HEK293 (cell line): ENCODE data around the gene GTPBP4.

ENCODE experiments used
- AEBP2 ChIP-seq: fragments of 450-650 bp; formaldehyde crosslinking; IDR thresholded peaks from 2 replicates; pipeline ENCODE4 v1.5.1; 2016; ENCODE audit warnings: missing biosample characterization, missing genetic modification characterization, borderline replicate concordance
- GFI1B ChIP-seq: fragments of 450-650 bp; formaldehyde crosslinking; IDR thresholded peaks from 2 replicates; pipeline ENCODE4 v1.5.1; 2016; ENCODE audit warnings: missing biosample characterization, missing genetic modification characterization
- HOXA7 ChIP-seq: sonication (generic); formaldehyde crosslinking; IDR thresholded peaks from 2 replicates; pipeline ENCODE4 v1.8.1; 2022; ENCODE audit warnings: missing genetic modification reagents, borderline replicate concordance
- HOXC10 ChIP-seq: sonication (generic); formaldehyde crosslinking; IDR thresholded peaks from 2 replicates; pipeline ENCODE4 v1.8.1; 2023; ENCODE audit warnings: mild to moderate bottlenecking, missing genetic modification reagents
- KLF7 ChIP-seq: fragments of 450-650 bp; formaldehyde crosslinking; IDR thresholded peaks from 2 replicates; pipeline ENCODE4 v1.5.1; 2016; ENCODE audit warnings: missing biosample characterization, missing genetic modification characterization, borderline replicate concordance
- MEIS1 ChIP-seq: sonication (generic); formaldehyde crosslinking; IDR thresholded peaks from 2 replicates; pipeline ENCODE4 v1.8.1; 2022; ENCODE audit warnings: missing genetic modification reagents, mild to moderate bottlenecking, borderline replicate concordance
- PRDM6 ChIP-seq: fragments of 450-650 bp; formaldehyde crosslinking; IDR thresholded peaks from 2 replicates; pipeline ENCODE4 v1.5.1; 2017; ENCODE audit warnings: missing biosample characterization, missing genetic modification characterization
- REST ChIP-seq: fragments of 450-650 bp; formaldehyde crosslinking; IDR thresholded peaks from 2 replicates; pipeline ENCODE4 v1.5.1; 2016; ENCODE audit warnings: missing biosample characterization, missing genetic modification characterization
- SALL2 ChIP-seq: fragments of 450-650 bp; formaldehyde crosslinking; IDR thresholded peaks from 2 replicates; pipeline ENCODE4 v1.5.0; 2017; ENCODE audit warnings: missing biosample characterization, mild to moderate bottlenecking, missing genetic modification characterization, borderline replicate concordance
- ZBTB21 ChIP-seq: fragments of 450-650 bp; formaldehyde crosslinking; IDR thresholded peaks from 2 replicates; pipeline ENCODE4 v1.5.1; 2017; ENCODE audit warnings: missing biosample characterization, missing genetic modification characterization
- ZIC2 ChIP-seq: fragments of 450-650 bp; formaldehyde crosslinking; IDR thresholded peaks from 2 replicates; pipeline ENCODE4 v1.5.1; 2016; ENCODE audit warnings: missing biosample characterization, missing genetic modification characterization
- ZNF202 ChIP-seq: fragments of 450-650 bp; formaldehyde crosslinking; IDR thresholded peaks from 2 replicates; pipeline ENCODE4 v1.5.1; 2016; ENCODE audit warnings: missing biosample characterization, missing genetic modification characterization, borderline replicate concordance
- ZNF221 ChIP-seq: fragments of 450-650 bp; formaldehyde crosslinking; IDR thresholded peaks from 2 replicates; pipeline ENCODE4 v1.5.1; 2017; ENCODE audit warnings: missing biosample characterization, missing genetic modification characterization, borderline replicate concordance
- ZNF26 ChIP-seq: fragments of 450-650 bp; formaldehyde crosslinking; IDR thresholded peaks from 2 replicates; pipeline ENCODE4 v1.5.1; 2016; ENCODE audit warnings: missing biosample characterization, missing genetic modification characterization
- ZNF266 ChIP-seq: fragments of 450-650 bp; formaldehyde crosslinking; IDR thresholded peaks from 2 replicates; pipeline ENCODE4 v1.5.1; 2016; ENCODE audit warnings: missing biosample characterization, missing genetic modification characterization, low read depth
- ZNF324 ChIP-seq: fragments of 450-650 bp; formaldehyde crosslinking; IDR thresholded peaks from 2 replicates; pipeline ENCODE4 v1.5.1; 2016; ENCODE audit warnings: missing biosample characterization, missing genetic modification characterization
- ZNF354C ChIP-seq: fragments of 450-650 bp; formaldehyde crosslinking; IDR thresholded peaks from 2 replicates; pipeline ENCODE4 v1.5.1; 2016; ENCODE audit warnings: missing biosample characterization, missing genetic modification characterization, low read depth, borderline replicate concordance
- ZNF530 ChIP-seq: fragments of 450-650 bp; formaldehyde crosslinking; IDR thresholded peaks from 2 replicates; pipeline ENCODE4 v1.5.1; 2016; ENCODE audit warnings: low read depth, missing biosample characterization, missing genetic modification characterization
- ZNF677 ChIP-seq: fragments of 450-650 bp; IDR thresholded peaks from 2 replicates; pipeline ENCODE4 v1.5.0; 2018; ENCODE audit warnings: missing biosample characterization, mild to moderate bottlenecking, missing genetic modification characterization, moderate library complexity
- ZSCAN5A ChIP-seq: fragments of 450-650 bp; formaldehyde crosslinking; IDR thresholded peaks from 2 replicates; pipeline ENCODE4 v1.5.1; 2016; ENCODE audit warnings: missing biosample characterization, missing genetic modification characterization
- TF ChIP-seq, protein P1 (sequence below): fragments of 450-650 bp; formaldehyde crosslinking; conservative IDR thresholded peaks from 2 replicates; pipeline ENCODE4 v1.5.1; 2016; ENCODE audit warnings: low read depth, missing biosample characterization, missing genetic modification characterization
- TF ChIP-seq, protein P2 (sequence below): fragments of 450-650 bp; formaldehyde crosslinking; IDR thresholded peaks from 2 replicates; pipeline ENCODE4 v1.5.1; 2017; ENCODE audit warnings: missing biosample characterization, missing genetic modification characterization

Gene GTPBP4

DNA sequence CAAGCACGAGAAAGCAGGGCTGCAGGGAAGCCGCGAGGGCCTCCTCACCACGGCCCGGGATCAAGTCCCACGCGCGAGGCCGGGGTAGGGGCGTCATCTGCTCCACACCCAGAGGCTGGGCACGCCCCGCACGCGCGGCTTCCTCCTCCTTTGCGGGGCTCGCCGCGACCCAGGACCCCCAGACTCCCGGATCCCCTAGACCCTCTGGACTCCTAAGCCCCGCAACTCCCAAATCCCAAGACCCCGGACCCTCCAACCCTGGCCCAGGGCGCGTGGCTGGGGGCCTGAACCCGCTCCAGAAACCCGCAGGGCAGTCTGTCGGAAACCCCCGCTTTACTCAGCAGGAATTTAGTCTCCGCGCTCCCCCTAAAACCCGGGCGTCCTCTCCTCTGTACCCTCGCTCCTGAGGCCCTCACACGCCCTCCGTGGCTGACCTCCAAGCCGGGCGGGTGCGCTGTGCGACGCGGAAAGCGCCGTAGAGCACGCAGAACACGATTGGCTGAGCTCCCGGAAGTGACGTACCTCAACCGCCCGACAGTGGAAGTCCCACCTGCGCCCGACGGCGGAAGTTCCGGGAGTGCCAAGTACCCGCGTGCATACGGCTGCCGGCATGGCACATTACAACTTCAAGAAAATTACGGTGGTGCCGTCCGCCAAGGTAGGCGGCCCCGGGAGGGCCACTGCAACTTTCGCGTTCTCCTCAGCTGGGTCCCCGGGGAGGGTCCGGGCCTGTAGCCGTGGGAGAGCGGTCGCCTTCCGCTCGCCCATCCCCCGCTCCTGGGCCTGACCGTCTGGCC is at the start of gene GTPBP4 (continued):
- TF ChIP-seq ZNF26 (tag by site-specific recombination), result no peak
- TF ChIP-seq, protein P1, sequence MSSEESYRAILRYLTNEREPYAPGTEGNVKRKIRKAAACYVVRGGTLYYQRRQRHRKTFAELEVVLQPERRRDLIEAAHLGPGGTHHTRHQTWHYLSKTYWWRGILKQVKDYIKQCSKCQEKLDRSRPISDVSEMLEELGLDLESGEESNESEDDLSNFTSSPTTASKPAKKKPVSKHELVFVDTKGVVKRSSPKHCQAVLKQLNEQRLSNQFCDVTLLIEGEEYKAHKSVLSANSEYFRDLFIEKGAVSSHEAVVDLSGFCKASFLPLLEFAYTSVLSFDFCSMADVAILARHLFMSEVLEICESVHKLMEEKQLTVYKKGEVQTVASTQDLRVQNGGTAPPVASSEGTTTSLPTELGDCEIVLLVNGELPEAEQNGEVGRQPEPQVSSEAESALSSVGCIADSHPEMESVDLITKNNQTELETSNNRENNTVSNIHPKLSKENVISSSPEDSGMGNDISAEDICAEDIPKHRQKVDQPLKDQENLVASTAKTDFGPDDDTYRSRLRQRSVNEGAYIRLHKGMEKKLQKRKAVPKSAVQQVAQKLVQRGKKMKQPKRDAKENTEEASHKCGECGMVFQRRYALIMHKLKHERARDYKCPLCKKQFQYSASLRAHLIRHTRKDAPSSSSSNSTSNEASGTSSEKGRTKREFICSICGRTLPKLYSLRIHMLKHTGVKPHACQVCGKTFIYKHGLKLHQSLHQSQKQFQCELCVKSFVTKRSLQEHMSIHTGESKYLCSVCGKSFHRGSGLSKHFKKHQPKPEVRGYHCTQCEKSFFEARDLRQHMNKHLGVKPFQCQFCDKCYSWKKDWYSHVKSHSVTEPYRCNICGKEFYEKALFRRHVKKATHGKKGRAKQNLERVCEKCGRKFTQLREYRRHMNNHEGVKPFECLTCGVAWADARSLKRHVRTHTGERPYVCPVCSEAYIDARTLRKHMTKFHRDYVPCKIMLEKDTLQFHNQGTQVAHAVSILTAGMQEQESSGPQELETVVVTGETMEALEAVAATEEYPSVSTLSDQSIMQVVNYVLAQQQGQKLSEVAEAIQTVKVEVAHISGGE (tag by site-specific recombination), result peak; percentile 96
- TF ChIP-seq, protein P2, sequence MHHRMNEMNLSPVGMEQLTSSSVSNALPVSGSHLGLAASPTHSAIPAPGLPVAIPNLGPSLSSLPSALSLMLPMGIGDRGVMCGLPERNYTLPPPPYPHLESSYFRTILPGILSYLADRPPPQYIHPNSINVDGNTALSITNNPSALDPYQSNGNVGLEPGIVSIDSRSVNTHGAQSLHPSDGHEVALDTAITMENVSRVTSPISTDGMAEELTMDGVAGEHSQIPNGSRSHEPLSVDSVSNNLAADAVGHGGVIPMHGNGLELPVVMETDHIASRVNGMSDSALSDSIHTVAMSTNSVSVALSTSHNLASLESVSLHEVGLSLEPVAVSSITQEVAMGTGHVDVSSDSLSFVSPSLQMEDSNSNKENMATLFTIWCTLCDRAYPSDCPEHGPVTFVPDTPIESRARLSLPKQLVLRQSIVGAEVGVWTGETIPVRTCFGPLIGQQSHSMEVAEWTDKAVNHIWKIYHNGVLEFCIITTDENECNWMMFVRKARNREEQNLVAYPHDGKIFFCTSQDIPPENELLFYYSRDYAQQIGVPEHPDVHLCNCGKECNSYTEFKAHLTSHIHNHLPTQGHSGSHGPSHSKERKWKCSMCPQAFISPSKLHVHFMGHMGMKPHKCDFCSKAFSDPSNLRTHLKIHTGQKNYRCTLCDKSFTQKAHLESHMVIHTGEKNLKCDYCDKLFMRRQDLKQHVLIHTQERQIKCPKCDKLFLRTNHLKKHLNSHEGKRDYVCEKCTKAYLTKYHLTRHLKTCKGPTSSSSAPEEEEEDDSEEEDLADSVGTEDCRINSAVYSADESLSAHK, result no peak
- no peak for TF ChIP-seq REST
- TF ChIP-seq ZBTB21 (tag by site-specific recombination), result peak; percentile 70; the same call in 1 of the 2 replicates
- TF ChIP-seq ZNF677 (tag by site-specific recombination), result no peak
- no peak for TF ChIP-seq HOXC10 (CRISPR knock-in tag)
- no peak for TF ChIP-seq MEIS1
- no peak for TF ChIP-seq PRDM6 (tag by site-specific recombination)
- TF ChIP-seq ZSCAN5A (tag by site-specific recombination), result 0 out of 2 replicates have a peak, but pooled peaks have one; percentile 55
- no peak for TF ChIP-seq ZNF324
- TF ChIP-seq ZNF530, result no peak
- no peak for TF ChIP-seq HOXA7 (CRISPR knock-in tag)
- no peak for TF ChIP-seq GFI1B
- TF ChIP-seq ZNF221 (tag by site-specific recombination), result no peak
- no peak for TF ChIP-seq SALL2 (tag by site-specific recombination)
- no peak; the same call in 1 of the 2 replicates for TF ChIP-seq KLF7 (tag by site-specific recombination)
- TF ChIP-seq ZNF354C (tag by site-specific recombination), result no peak
- no peak for TF ChIP-seq ZNF266 (tag by site-specific recombination)
- no peak; the same call in 1 of the 2 replicates for TF ChIP-seq ZIC2 (tag by site-specific recombination)
- no peak for TF ChIP-seq ZNF202
- no peak for TF ChIP-seq AEBP2 (tag by site-specific recombination)
